GM18508 (cell line): ENCODE measurements around the gene BMP8A.

Experiments
- ATAC-seq: cut with Tn5 transposase; IDR thresholded peaks from one replicate; pipeline ENCODE4 v1.9.1; 2021; ENCODE audit warnings: moderate number of reproducible peaks; ENCODE audit not compliant: insufficient read depth, unreplicated experiment

The BMP8A gene

GRCh38 chr1:39566441-39567137 lies 75.2 kb downstream of the BMP8A start:
- ATAC-seq: no peak

DNA sequence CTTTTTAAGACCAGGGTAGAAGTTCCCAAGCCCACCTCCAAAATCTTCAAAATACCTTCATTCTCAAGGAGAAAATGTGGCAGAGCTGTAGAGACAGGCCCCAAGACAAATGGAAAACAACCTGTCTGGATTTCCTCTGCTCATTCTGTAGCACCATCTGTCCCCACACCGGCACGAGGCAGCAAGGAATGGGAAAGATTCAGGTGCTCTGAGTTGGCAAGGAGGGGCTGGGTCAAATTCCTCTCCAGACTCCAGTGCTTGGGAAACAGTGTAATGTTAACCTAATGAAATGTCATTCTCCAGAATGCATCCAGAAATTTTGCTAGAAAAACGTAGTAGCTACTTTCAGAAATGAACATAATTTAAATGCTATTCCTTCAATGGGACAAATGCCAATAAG lies 75.9 kb downstream of the BMP8A start:
- no peak for ATAC-seq

GRCh38 chr1:39568208-39568607 lies 76.8 kb downstream of the BMP8A start:
- ATAC-seq: no peak

GRCh38 chr1:39569034-39569433 lies 77.6 kb downstream of the BMP8A start:
- no peak for ATAC-seq

DNA sequence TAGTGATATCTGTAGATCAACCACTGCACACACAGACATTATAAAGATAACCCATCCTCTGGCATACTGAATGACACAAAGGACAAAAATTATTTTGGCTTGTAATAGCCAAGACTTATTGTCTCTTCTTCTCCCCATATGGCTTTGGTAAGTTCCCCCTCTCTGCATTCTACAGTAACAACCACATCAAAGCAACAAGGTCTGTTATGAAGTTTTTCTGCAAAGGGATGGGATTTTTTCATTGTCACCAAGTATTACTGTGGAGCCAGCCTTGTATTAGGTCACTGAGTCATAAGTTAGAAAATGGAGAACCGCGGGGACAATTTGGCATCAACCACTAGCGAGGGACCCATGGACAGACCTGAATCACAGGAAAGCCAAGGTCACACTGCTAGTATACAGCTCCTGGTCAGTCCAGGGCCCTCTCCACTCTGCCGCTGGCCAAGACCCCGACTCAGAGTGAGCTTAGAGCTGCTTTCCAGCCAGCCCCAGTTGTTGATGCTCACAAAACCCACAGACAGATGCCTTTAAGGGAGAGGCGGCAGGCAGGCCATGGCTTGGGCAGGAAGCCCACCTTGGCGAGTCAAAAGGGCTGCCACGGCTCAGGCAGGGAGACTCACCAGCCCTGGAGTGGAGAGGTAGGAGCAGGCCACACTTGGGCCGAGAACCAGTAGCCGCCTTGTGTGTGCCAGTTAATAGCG lies 79.2 kb downstream of the BMP8A start:
- ATAC-seq: no peak

- ATAC-seq: no peak
These were observed 79.7 kb downstream of the BMP8A start for GRCh38 chr1:39571178-39571483.

DNA sequence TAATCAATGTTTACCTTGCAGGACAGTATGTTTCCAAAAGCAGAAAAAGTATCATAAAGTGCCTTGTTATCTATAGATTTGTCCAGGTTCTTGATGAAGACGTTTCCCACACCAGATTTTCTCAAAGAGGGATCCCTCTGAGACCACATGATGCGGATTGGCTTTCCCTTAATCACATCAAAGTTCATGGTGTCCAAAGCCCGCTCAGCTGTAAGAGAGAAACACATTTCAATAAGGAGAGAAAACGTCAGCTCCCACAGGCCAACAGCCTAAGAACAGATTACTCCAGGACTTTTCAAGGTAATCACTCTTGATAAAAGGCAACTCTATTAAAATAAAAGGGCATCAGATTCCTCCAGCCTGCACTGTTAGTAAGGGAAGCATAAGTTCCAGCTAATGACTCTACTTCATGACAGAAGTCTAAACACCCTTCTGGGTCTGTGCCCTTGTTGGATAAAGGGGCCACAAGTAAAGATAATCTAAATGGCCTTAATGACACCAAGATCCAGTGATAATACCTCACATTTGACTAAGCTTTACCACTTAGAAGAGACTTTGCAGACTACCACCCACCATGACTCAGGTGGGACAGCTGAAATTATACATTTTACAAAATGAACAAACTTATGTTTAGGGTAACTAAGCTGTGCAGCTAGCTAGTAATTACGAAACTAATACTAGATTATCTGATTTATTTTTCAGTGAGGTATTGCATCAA lies 81.1 kb downstream of the BMP8A start:
- ATAC-seq: no peak

DNA sequence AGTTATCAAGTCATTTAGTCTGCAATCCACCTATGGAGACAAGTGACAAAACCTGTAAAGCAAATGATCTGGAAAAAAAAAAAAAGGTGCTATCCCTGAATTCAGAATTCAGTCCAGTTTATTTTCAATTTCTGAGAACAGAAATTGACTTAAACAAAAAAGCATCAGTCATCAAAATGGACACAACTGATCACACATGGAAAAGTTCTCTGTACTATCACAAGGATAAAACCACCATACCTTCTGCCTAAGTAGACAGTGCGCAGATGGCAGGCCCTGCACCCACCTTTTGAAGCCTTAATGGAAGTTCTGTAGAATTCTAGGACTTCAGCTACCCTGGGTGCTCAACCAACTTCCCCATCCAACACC lies 81.6 kb downstream of the BMP8A start:
- no peak for ATAC-seq

GRCh38 chr1:39573736-39574624 lies 82.5 kb downstream of the BMP8A start:
- no peak for ATAC-seq

DNA sequence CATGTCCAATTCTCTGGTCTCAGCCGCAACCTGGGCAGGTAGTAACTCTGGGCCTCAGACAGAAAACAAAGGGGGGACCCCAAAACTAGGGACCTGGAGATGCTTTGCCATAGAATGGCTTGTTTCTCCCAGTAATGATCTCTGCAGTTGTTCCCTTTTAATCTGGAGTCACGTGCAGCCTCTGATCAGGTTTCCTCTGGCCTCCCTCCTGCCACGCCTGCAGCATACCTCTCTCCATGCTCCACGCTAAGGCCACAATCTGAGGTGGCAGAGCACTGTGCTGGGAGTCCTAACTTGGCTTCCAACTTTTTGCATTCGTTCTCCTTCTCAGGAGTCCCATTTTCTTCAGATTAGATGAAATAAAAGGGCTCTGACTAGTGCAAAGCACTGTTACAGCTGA lies 83.2 kb downstream of the BMP8A start:
- no peak for ATAC-seq
